HFFc6 (cell line): ENCODE data around the gene TEAD3. TPM values are rescaled to one million over a fixed set of nuclear protein-coding genes. Genes with fewer than 3 reads are reported as not detected.

Experiments
- DNase-seq: peaks from one replicate; pipeline ENCODE4 v3.0.0-alpha.2; 2018
- H3K27ac Mint-ChIP-seq: 2 replicates; pipeline ENCODE4 v1.8.0; 2020; ENCODE audit warnings: mild to moderate bottlenecking, mixed read lengths
- H3K27me3 Mint-ChIP-seq: 2 replicates; pipeline ENCODE4 v1.8.0; 2021; ENCODE audit warnings: mild to moderate bottlenecking, moderate library complexity, mixed read lengths; ENCODE audit not compliant: insufficient read depth
- H3K36me3 Mint-ChIP-seq: 2 replicates; pipeline ENCODE4 v1.8.0; 2021; ENCODE audit warnings: low read depth, mixed read lengths
- H3K4me1 Mint-ChIP-seq: 2 replicates; pipeline ENCODE4 v1.8.0; 2020; ENCODE audit warnings: low read depth, mixed read lengths
- H3K4me3 Mint-ChIP-seq: 2 replicates; pipeline ENCODE4 v1.8.0; 2020; ENCODE audit warnings: mild to moderate bottlenecking, moderate library complexity, mixed read lengths
- H3K9me3 Mint-ChIP-seq: 2 replicates; pipeline ENCODE4 v1.8.0; 2020; ENCODE audit warnings: mild to moderate bottlenecking, mixed read lengths
- CTCF ChIP-seq: fragments of 200-600 bp; sonication (generic); IDR thresholded peaks from 2 replicates; pipeline ENCODE4 v1.5.0; 2021; ENCODE audit warnings: antibody characterized with exemption, mild to moderate bottlenecking
- total RNA-seq, 6 experiments: library from RNA; stranded (reverse); fragmentation: NEBNext Ultra II Directional; extraction: Animal tissue kit (Norgen Biotek cat#: 25700); gene quantifications; 2 replicates in 1 of 6; 3 replicates in 5 of 6; pipeline ENCODE4 v1.2.3, GENCODE V29; 2021

TEAD3 gene
- total RNA-seq, 6 experiments from 2014 or later = 34.2 to 39.5 (median 36.5) TPM

- no peak overlapping the region for H3K4me3 Mint-ChIP-seq
- H3K36me3 Mint-ChIP-seq = peaks cover 14% of the 10 kb centered on the region
- no peak overlapping the region for H3K27ac Mint-ChIP-seq
- peaks cover under 1% of the 10 kb centered on the region; the same call in 1 of the 2 replicates for H3K27me3 Mint-ChIP-seq
- H3K9me3 Mint-ChIP-seq = no peaks in the 10 kb centered on the region
- no peak for TF ChIP-seq CTCF
- peaks cover 9% of the 10 kb centered on the region for H3K4me1 Mint-ChIP-seq
- no peak for DNase-seq
Observed at GRCh38 chr6:35463292-35463691, 33.6 kb downstream of the TEAD3 start.

GRCh38 chr6:35461270-35461669, 35.6 kb downstream of the TEAD3 start:
- no peaks in the 10 kb centered on the region for H3K27me3 Mint-ChIP-seq
- no peak overlapping the region for H3K27ac Mint-ChIP-seq
- no peak for TF ChIP-seq CTCF
- no peaks in the 10 kb centered on the region for H3K4me1 Mint-ChIP-seq
- peaks cover 13% of the 10 kb centered on the region for H3K36me3 Mint-ChIP-seq
- H3K9me3 Mint-ChIP-seq = no peaks in the 10 kb centered on the region
- no peak for DNase-seq
- H3K4me3 Mint-ChIP-seq = no peak overlapping the region

- Mint-ChIP-seq H3K27me3 (peaks cover 3% of the 10 kb centered on the region; the same call in 1 of the 2 replicates), H3K36me3 (0 out of 2 replicates have a peak, but pooled peaks cover 14% of the 10 kb centered on the region), H3K27ac (no peak overlapping the region), H3K4me3 (no peak overlapping the region), H3K9me3 (no peaks in the 10 kb centered on the region), H3K4me1 (peaks cover 21% of the 10 kb centered on the region)
- TF ChIP-seq CTCF = no peak
- no peak for DNase-seq
Observed at GRCh38 chr6:35457907-35458306, 39.0 kb downstream of the TEAD3 start.

GRCh38 chr6:35454391-35455110, 42.3 kb downstream of the TEAD3 start:
- Mint-ChIP-seq H3K36me3 (0 out of 2 replicates have a peak, but pooled peaks cover 11% of the 10 kb centered on the region), H3K4me1 (peaks cover 29% of the 10 kb centered on the region), H3K27ac (peak overlapping the region; percentile 15; the same call in 1 of the 2 replicates), H3K9me3 (no peaks in the 10 kb centered on the region), H3K27me3 (peaks cover 5% of the 10 kb centered on the region; the same call in 1 of the 2 replicates), H3K4me3 (peak overlapping the region; percentile 87)
- DNase-seq = no peak
- no peak for TF ChIP-seq CTCF

DNA sequence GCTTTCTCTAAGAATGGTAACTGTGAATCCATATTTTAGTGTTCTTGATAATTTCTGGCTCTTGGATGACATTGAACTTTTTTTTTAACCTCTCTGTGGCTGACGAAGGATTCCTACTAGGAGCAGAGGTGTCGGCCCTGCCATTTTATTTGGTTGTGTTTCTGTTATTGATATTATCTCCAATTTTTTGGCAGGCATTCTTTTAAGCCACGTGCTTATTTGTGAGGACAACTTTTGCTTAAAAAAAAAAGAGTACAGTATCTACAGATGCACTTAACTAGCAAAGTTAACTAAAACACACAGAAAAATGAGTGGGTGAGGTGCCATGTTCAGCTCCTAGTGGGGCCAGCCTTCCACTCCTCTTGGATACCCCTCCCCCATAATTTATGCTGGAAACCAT, 43.6 kb downstream of the TEAD3 start:
- H3K4me3 Mint-ChIP-seq = peak overlapping the region; percentile 87
- peak overlapping the region; percentile 47 for H3K27ac Mint-ChIP-seq
- no peak for TF ChIP-seq CTCF
- peaks cover 32% of the 10 kb centered on the region for H3K4me1 Mint-ChIP-seq
- no peak for DNase-seq
- 0 out of 2 replicates have a peak, but pooled peaks cover 7% of the 10 kb centered on the region for H3K36me3 Mint-ChIP-seq
- peaks cover 5% of the 10 kb centered on the region; the same call in 1 of the 2 replicates for H3K27me3 Mint-ChIP-seq
- no peaks in the 10 kb centered on the region for H3K9me3 Mint-ChIP-seq
